Psoas muscle (tissue), 8 donors: ENCODE results near the gene SLC22A12. TPM values are rescaled to one million over a fixed set of nuclear protein-coding genes. Genes with fewer than 3 reads are reported as not detected.

Source experiments
- ATAC-seq, 4 donors: fragments of 200-7000 bp; cut with Tn5 transposase; one replicate each; pipeline ENCODE4 v1.9.1; 2020; ENCODE audit warnings: moderate library complexity in 3 of 4, mild to moderate bottlenecking in 2 of 4
- DNase-seq, 2 donors: peaks; one replicate each; pipeline ENCODE4 v3.0.0-alpha.2; 2020
- H3K27ac ChIP-seq: fragments of 200-600 bp; one replicate; pipeline ENCODE4 v1.8.0; 2022
- H3K27me3 ChIP-seq, 3 donors: fragments of 200-600 bp in 1 of 3; one replicate each; pipeline versions ENCODE4 v1.6.1 to v1.8.0; 2013 to 2022; ENCODE audit warnings: low read length in 2 of 3, mild to moderate bottlenecking in 2 of 3, moderate library complexity in 1 of 3; ENCODE audit not compliant: insufficient read depth in 3 of 3
- H3K36me3 ChIP-seq, 2 donors: fragments of 200-600 bp in 1 of 2; one replicate each; pipeline versions ENCODE4 v1.6.1 to v1.8.0; 2013 to 2022; ENCODE audit warnings: low read depth in 1 of 2, mild to moderate bottlenecking in 1 of 2, moderate library complexity in 1 of 2; ENCODE audit not compliant: insufficient read depth in 1 of 2
- H3K4me1 ChIP-seq: fragments of 200-600 bp; one replicate; pipeline ENCODE4 v1.8.0; 2022
- H3K4me3 ChIP-seq: fragments of 200-600 bp; one replicate; pipeline ENCODE4 v1.8.0; 2022; ENCODE audit warnings: mild to moderate bottlenecking
- H3K9me3 ChIP-seq: fragments of 200-600 bp; one replicate; pipeline ENCODE4 v1.8.0; 2022
- CTCF ChIP-seq: fragments of 200-600 bp; IDR thresholded peaks from one replicate; pipeline ENCODE4 v1.8.0; 2022; ENCODE audit warnings: antibody characterized with exemption
- WGBS, 3 donors: extraction: QIAGEN DNeasy Blood & Tissue Kit; methylation state at CpG; one replicate each; pipeline versions ENCODE4 v1.1.6 to v1.1.7; 2013; 5-methylcytosine and 5-hydroxymethylcytosine counted together
- intact Hi-C, 2 donors: fragments of 100-400 bp; cut with DNase I; formaldehyde crosslinking; loops; one replicate each; pipeline versions ENCODE4 v1.11.0 to v1.14.2; 2022
- polyA plus RNA-seq, 3 donors: library from polyadenylated mRNA; stranded (reverse); fragments of 200-250 nt; gene quantifications; one replicate each; pipeline ENCODE4 v1.2.3, GENCODE V29; 2013
- total RNA-seq, 4 donors: library from RNA; stranded (reverse); fragmentation: NEBNext Ultra II Directional in 2 of 4; extraction: Animal tissue kit (Norgen Biotek cat#: 25700) in 2 of 4; gene quantifications; one replicate each; pipeline versions ENCODE4 v1.2.1 to v1.2.4, GENCODE V29; 2021 to 2023
- donor health status: healthy with polysubstance abuse.
- donor health status: DM: no; HTN: no; CAD: no; lungs with moderate emphysema.
- donor health status: Bipolar disorder and iron deficiency.
- donor health status: healthy.
- donor health status: DM: yes; HTN: yes; CAD: no.
- donor health status: DM: no; HTN: no; CAD: no.
- donor health status: DM: no; HTN: no; CAD: no.
- donor health status: DM: yes; HTN: yes; CAD: no.

Gene SLC22A12
- total and polyA plus RNA-seq, 7 donors = not detected

- no peaks in the 10 kb centered on the region for H3K4me1 ChIP-seq
- H3K27ac ChIP-seq = no peak overlapping the region
- peaks cover 17% of the 10 kb centered on the region for H3K9me3 ChIP-seq
- no peak for ATAC-seq
- WGBS, 3 donors = 84 to 92% (median 87%) methylated on average over 2 of the region's 2 CpGs
- H3K36me3 ChIP-seq = no peaks in the 10 kb centered on the region
- intact Hi-C loops = no loop called here
- TF ChIP-seq CTCF = no peak
- no peak overlapping the region for H3K4me3 ChIP-seq
- no peak for DNase-seq
- H3K27me3 ChIP-seq = peaks cover 0 to 12% (median 7%) of the 10 kb centered on the region in 3 donors
These were observed 2.3 kb upstream of the SLC22A12 start for GRCh38 chr11:64588701-64589100.

GRCh38 chr11:64591257-64592233 is 525 bp downstream of the SLC22A12 start:
- TF ChIP-seq CTCF = no peak
- Histone ChIP-seq H3K4me1 (no peaks in the 10 kb centered on the region), H3K4me3 (no peak overlapping the region), H3K27me3 (peaks cover 0 to 9% (median 7%) of the 10 kb centered on the region in 3 donors), H3K27ac (no peak overlapping the region), H3K36me3 (no peaks in the 10 kb centered on the region), H3K9me3 (peaks cover 17% of the 10 kb centered on the region)
- ATAC-seq (no peak), DNase-seq (peak in 1 of 2 donors; percentile 28)
- WGBS, 3 donors = 77 to 80% (median 80%) methylated on average over 31 to 36 of the region's 36 CpGs
- intact Hi-C loops = no loop called here

GRCh38 chr11:64592234-64592615 is 1.2 kb downstream of the SLC22A12 start:
- Histone ChIP-seq H3K4me1 (no peaks in the 10 kb centered on the region), H3K36me3 (no peaks in the 10 kb centered on the region), H3K4me3 (no peak overlapping the region), H3K27me3 (peaks cover 0 to 7% (median 5%) of the 10 kb centered on the region in 3 donors), H3K9me3 (peaks cover 17% of the 10 kb centered on the region), H3K27ac (no peak overlapping the region)
- ATAC-seq = no peak
- 77 to 90% (median 81%) methylated on average over 3 of the region's 3 CpGs for WGBS, 3 donors
- peak in 1 of 2 donors; percentile 26 for DNase-seq
- intact Hi-C loops = no loop called here
- TF ChIP-seq CTCF = no peak

- intact Hi-C loops = no loop called here
- no peak overlapping the region for H3K27ac ChIP-seq
- ATAC-seq (no peak), DNase-seq (peak in 1 of 2 donors; percentile 40)
- TF ChIP-seq CTCF = no peak
- H3K9me3 ChIP-seq = peaks cover 17% of the 10 kb centered on the region
- no peaks in the 10 kb centered on the region for H3K36me3 ChIP-seq
- 80 to 86% (median 83%) methylated on average over 9 of the region's 9 CpGs for WGBS, 3 donors
- H3K4me3 ChIP-seq = no peak overlapping the region
- peaks cover 0 to 7% (median 5%) of the 10 kb centered on the region in 3 donors for H3K27me3 ChIP-seq
- no peaks in the 10 kb centered on the region for H3K4me1 ChIP-seq
These were observed 1.6 kb downstream of the SLC22A12 start for GRCh38 chr11:64592656-64593055.
